K562 (cell line): ENCODE data around the gene THG1L. TPM values are rescaled to one million over a fixed set of nuclear protein-coding genes. Genes with fewer than 3 reads are reported as not detected.

Experiments used
- ATAC-seq: fragments of 200-7000 bp; cut with Tn5 transposase; 3 replicates; pipeline ENCODE4 v1.9.1; 2020; ENCODE audit warnings: moderate library complexity
- BruUV-seq: library from RNA; stranded (reverse); fragments of 400-500 nt; replicated peaks from 2 replicates; lab custom pipeline; 2021; lab: Mats Ljungman, UMichigan
- CTCF ChIA-PET: fragments of 300-600 bp; formaldehyde crosslinking; extraction: SDS; loops from one replicate; lab custom pipeline; 2021; ENCODE audit warnings: low intra/inter-chr PET ratio; lab: Yijun Ruan, JAX
- POLR2A ChIA-PET: fragments of 300-600, 350-650 bp; sonication (Branson Sonifier 250); formaldehyde crosslinking; extraction: SDS; loops from one replicate; lab custom pipeline; 2021; ENCODE audit warnings: antibody characterized with exemption, inconsistent platforms; lab: Yijun Ruan, JAX
- DNase-seq, 4 experiments: peaks; one replicate each; pipeline versions ENCODE4 v3.0.0 to v3.0.0-alpha.2; 2011 to 2018; ENCODE audit warnings: low spot score in 3 of 4, mixed read lengths in 3 of 4; ENCODE audit errors: extremely low read depth in 1 of 4
- FAIRE-seq: peaks from 2 replicates; lab custom pipeline; 2011; peaks lifted over from hg19 to GRCh38; lab: Jason Lieb, UNC
- H2AFZ ChIP-seq: 2 replicates; pipeline ENCODE4 v1.6.0; 2011; ENCODE audit warnings: low read depth, low read length, control low read depth, inconsistent platforms
- H3K27ac ChIP-seq: fragments of 200-600 bp; 3 replicates; pipeline ENCODE4 v1.8.0; 2011; ENCODE audit warnings: low read depth, mild to moderate bottlenecking, control low read depth, inconsistent platforms, low read length, moderate library complexity, mixed read lengths; ENCODE audit errors: extremely low read depth
- H3K27me3 ChIP-seq, 2 experiments: fragments of 300-600 bp in 1 of 2; 2 replicates in 1 of 2; 3 replicates in 1 of 2; pipeline versions ENCODE4 v1.6.0 to v1.8.0; 2011; ENCODE audit warnings: inconsistent platforms in 2 of 2, low read length in 2 of 2, mild to moderate bottlenecking in 1 of 2, mixed read lengths in 1 of 2, moderate library complexity in 1 of 2; ENCODE audit not compliant: control insufficient read depth in 2 of 2, insufficient read depth in 2 of 2
- H3K36me3 ChIP-seq: fragments of 300-600 bp; 3 replicates; pipeline ENCODE4 v1.8.0; 2011; ENCODE audit warnings: mild to moderate bottlenecking, low read length, inconsistent platforms; ENCODE audit not compliant: control insufficient read depth, insufficient read depth
- H3K4me1 ChIP-seq, 2 experiments: fragments of 200-600 bp in 1 of 2; replicated peaks in 1 of 2; 2 replicates in 1 of 2; 3 replicates in 1 of 2; pipeline versions ENCODE4 v1.5.1 to v1.8.0; 2011; ENCODE audit warnings: inconsistent platforms in 2 of 2, low read length in 2 of 2, mild to moderate bottlenecking in 1 of 2, mixed read lengths in 1 of 2, moderate library complexity in 1 of 2; ENCODE audit not compliant: control insufficient read depth in 2 of 2, insufficient read depth in 2 of 2
- H3K4me2 ChIP-seq: 2 replicates; pipeline ENCODE4 v1.6.1; 2011; ENCODE audit warnings: low read length, control low read depth, inconsistent platforms, mixed read lengths; ENCODE audit not compliant: insufficient read depth
- H3K4me3 ChIP-seq: fragments of 200-600 bp; sonication (generic), shearing (Covaris generic); 2 replicates; pipeline ENCODE4 v1.5.1; 2016; ENCODE audit warnings: control low read depth, inconsistent platforms
- H3K79me2 ChIP-seq: fragments of 200-600 bp; 3 replicates; pipeline ENCODE4 v1.8.0; 2011; ENCODE audit warnings: low read length, inconsistent platforms; ENCODE audit not compliant: control insufficient read depth, insufficient read depth
- H3K9ac ChIP-seq, 2 experiments: 2 replicates each; pipeline versions ENCODE4 v1.6.0 to v1.6.1; 2011; ENCODE audit warnings: low read depth in 2 of 2, low read length in 2 of 2, control low read depth in 1 of 2, inconsistent platforms in 1 of 2, mild to moderate bottlenecking in 1 of 2, mixed read lengths in 1 of 2; ENCODE audit not compliant: insufficient read depth in 1 of 2
- H3K9me1 ChIP-seq: one replicate; pipeline ENCODE4 v1.6.0; 2011; ENCODE audit warnings: inconsistent platforms, mild to moderate bottlenecking, low read length, moderate library complexity; ENCODE audit not compliant: control insufficient read depth, insufficient read depth
- H3K9me3 ChIP-seq: replicated peaks from 2 replicates; pipeline ENCODE4 v1.5.1; 2011; ENCODE audit warnings: low read depth, low read length, inconsistent platforms; ENCODE audit not compliant: control insufficient read depth, insufficient read depth
- H4K20me1 ChIP-seq: replicated peaks from 2 replicates; pipeline ENCODE4 v1.6.1; 2011; ENCODE audit warnings: low read length, inconsistent platforms, mixed read lengths; ENCODE audit not compliant: control insufficient read depth, insufficient read depth
- BHLHE40 ChIP-seq: IDR thresholded peaks from 2 replicates; pipeline ENCODE4 v1.6.1; 2011; ENCODE audit warnings: low read length, improper control_type of control experiment
- CTBP1 ChIP-seq: fragments of 450-650 bp; IDR thresholded peaks from 2 replicates; pipeline ENCODE4 v1.6.1; 2016; ENCODE audit warnings: borderline replicate concordance
- GTF2E2 ChIP-seq: fragments of 200-800 bp; sonication (Bioruptor generic); IDR thresholded peaks from 2 replicates; pipeline ENCODE4 v1.6.1; 2016; ENCODE audit warnings: missing genetic modification characterization, missing compliant biosample characterization
- PML ChIP-seq: IDR thresholded peaks from 2 replicates; pipeline ENCODE4 v1.6.1; 2012; ENCODE audit warnings: low read length, inconsistent platforms
- RHOXF2B ChIP-seq: fragments of 250-450 bp; sonication (Bioruptor Pico); conservative IDR thresholded peaks from 2 replicates; pipeline ENCODE4 v1.5.1; 2021
- SNRNP70 ChIP-seq: fragments of 200-400 bp; formaldehyde crosslinking; optimal IDR thresholded peaks from 2 replicates; pipeline ENCODE3; 2017; ENCODE audit warnings: low read depth, low read length
- TCF7L2 ChIP-seq: fragments of 150-350 bp; IDR thresholded peaks from 2 replicates; pipeline ENCODE4 v1.6.1; 2016; ENCODE audit warnings: low read depth, mild to moderate bottlenecking, low read length, moderate library complexity
- ZKSCAN8 ChIP-seq: fragments of 200-800 bp; sonication (Bioruptor generic); IDR thresholded peaks from 2 replicates; pipeline ENCODE4 v1.6.1; 2016; ENCODE audit warnings: missing genetic modification characterization, missing compliant biosample characterization
- WGBS: fragments of 100-300 bp; shearing (Covaris generic); methylation state at CpG from one replicate; pipeline ENCODE4 v1.1.6; 2016; ENCODE audit warnings: low coverage, mixed read lengths; ENCODE audit not compliant: insufficient coverage; ENCODE audit errors: missing lambda C conversion rate; 5-methylcytosine and 5-hydroxymethylcytosine counted together
- in situ Hi-C: fragments of 300-500 bp; cut with MboI; formaldehyde crosslinking; loops from 4 replicates; pipeline ENCODE4 v1.15.0; 2018; ENCODE audit warnings: inconsistent platforms, mixed read lengths
- intact Hi-C: fragments of 100-400 bp; cut with micrococcal nuclease; formaldehyde crosslinking; loops from 2 replicates; pipeline ENCODE4 v1.14.2; 2022
- polyA plus RNA-seq, 8 experiments: library from polyadenylated mRNA; depleted of rRNA in 4 of 8; stranded (reverse) in 5 of 8; unstranded in 3 of 8; fragments of >200 nt; fragmentation: Nextera tagmentation in 2 of 8; fragmentation: Illumina TruSeq in 1 of 8; extraction: Ambion mirVana in 2 of 8; extraction: Trizol in 1 of 8; gene quantifications; 2 replicates each; pipeline versions ENCODE4 v1.2.1 to v1.2.3, GENCODE V29; 2011 to 2014; ENCODE audit warnings: inconsistent platforms in 1 of 8, missing spikeins in 1 of 8
- total RNA-seq, 7 experiments: library from RNA; depleted of rRNA in 6 of 7; stranded (reverse); fragments of >200 nt in 6 of 7; fragmentation: Illumina TruSeq in 2 of 7; extraction: Trizol in 2 of 7; gene quantifications; 2 replicates each; pipeline versions ENCODE4 v1.2.1 to v1.2.3, GENCODE V29; 2011 to 2021; ENCODE audit warnings: low replicate concordance in 1 of 7
- TF ChIP-seq, protein P1 (sequence below): fragments of 250-450 bp; sonication (Bioruptor Pico); IDR thresholded peaks from 2 replicates; pipeline ENCODE4 v1.4.0; 2020; ENCODE audit warnings: borderline replicate concordance
- TF ChIP-seq, protein P2 (sequence below), 2 experiments: fragments of 450-650 bp; IDR thresholded peaks; 2 replicates each; pipeline ENCODE4 v1.6.1; 2016; ENCODE audit warnings: mild to moderate bottlenecking in 2 of 2, borderline replicate concordance in 1 of 2, low read depth in 1 of 2, moderate library complexity in 1 of 2

The THG1L gene
- total and polyA plus RNA-seq, 9 of the 15 experiments (the other 6 are each of a cell fraction or from before 2014, with no cell fraction given), result 21.8 to 40.7 (median 28.0) TPM

DNA sequence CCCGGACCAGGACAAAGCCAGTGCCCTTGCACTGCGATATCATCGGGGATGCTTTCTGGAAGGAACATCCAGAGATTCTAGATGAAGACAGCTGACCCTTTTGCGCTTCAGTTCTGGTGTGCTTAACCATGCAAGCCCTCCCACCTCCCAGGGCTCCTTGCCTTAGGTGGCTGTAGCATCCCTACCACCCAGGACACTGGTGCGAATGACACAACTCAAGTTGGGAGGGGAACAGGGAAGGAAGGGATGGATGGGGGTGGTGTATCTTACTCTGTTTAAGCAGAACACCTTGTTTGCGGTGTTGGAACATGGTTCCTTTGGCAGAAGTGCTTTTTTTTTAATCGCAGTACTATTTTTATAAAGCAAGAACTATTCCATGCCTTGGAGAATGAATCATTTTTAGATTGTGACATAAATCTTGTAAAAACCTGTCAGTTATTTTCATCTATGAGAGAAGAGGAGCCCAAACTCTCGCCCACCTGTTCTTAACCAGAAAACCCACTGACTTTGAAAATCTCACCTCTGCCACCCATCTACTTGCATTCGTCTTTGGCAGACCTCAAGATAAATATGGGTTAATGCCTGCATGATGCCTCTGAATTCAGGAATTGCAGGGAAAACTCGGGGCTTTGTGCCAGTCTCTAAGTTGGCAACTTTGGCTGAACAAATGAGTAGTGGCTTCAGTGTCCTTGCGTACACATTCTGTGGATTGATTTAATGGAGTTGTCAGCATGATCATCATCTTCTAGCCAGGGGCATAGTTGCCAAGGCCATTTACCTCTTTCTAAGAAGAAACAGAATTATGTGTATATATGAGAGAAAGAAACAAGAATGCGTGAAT, 8.4 kb downstream of the THG1L start (continued):
- TF ChIP-seq, protein P1, sequence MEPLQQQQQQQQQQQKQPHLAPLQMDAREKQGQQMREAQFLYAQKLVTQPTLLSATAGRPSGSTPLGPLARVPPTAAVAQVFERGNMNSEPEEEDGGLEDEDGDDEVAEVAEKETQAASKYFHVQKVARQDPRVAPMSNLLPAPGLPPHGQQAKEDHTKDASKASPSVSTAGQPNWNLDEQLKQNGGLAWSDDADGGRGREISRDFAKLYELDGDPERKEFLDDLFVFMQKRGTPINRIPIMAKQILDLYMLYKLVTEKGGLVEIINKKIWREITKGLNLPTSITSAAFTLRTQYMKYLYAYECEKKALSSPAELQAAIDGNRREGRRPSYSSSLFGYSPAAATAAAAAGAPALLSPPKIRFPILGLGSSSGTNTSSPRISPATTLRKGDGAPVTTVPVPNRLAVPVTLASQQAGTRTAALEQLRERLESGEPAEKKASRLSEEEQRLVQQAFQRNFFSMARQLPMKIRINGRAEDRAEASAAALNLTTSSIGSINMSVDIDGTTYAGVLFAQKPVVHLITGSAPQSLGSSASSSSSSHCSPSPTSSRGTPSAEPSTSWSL, result no peak
- TF ChIP-seq SNRNP70 (no peak), ZKSCAN8 (CRISPR knock-in tag) (no peak), GTF2E2 (tag) (no peak)

DNA sequence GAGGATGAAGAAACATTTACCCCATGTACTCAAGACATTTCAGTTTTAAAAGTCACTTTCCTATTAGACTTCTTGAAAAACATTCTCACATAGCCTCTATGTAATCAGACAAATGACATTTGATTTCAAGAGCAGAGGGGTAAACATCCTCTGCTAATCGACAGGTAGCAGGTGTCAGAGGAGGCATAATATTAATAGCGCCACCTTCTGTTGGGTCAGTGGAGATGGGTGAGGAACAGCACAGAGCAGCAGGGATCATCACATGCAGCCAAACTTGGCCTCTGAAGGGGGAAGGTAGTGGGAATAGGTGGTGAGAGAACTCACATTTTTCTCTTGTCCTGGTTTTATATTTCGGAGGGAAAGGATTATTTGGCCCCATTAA, 9.0 kb downstream of the THG1L start:
- no peak overlapping the region for H2AFZ ChIP-seq
- H3K36me3 ChIP-seq, result peaks cover 41% of the 10 kb centered on the region; the same call in 2 of the 3 replicates
- ChIA-PET POLR2A (no interaction called here), CTCF (interaction anchor here (1.0 to 1.2 kb wide), 3 partner anchors 9 to 308 kb away, joined by 3 to 5 read pairs (median 5); partner anchors contain the start of gene THG1L)
- no peak overlapping the region for H3K9ac ChIP-seq
- ATAC-seq (peak; percentile 46), FAIRE-seq (peak; percentile 72), DNase-seq (peak; percentile 24 to 53 (median 39))
- H4K20me1 ChIP-seq, result no peaks in the 10 kb centered on the region
- H3K4me3 ChIP-seq, result no peak overlapping the region
- H3K79me2 ChIP-seq, result peaks cover 9% of the 10 kb centered on the region; the same call in 1 of the 3 replicates
- H3K27ac ChIP-seq, result no peak overlapping the region
- H3K9me1 ChIP-seq, result no peaks in the 10 kb centered on the region
- in situ Hi-C loops (no loop called here), intact Hi-C loops (loop anchor here (5.0 to 10.0 kb wide), 4 partner anchors 263 to 1365 kb away; partner anchors contain the start of gene MED7)
- no peak overlapping the region for H3K4me2 ChIP-seq
- peaks cover 14 to 24% of the 10 kb centered on the region in 2 experiments; a peak in 4 of 5 replicates for H3K4me1 ChIP-seq
- BruUV-seq, result no TSS peak
- H3K27me3 ChIP-seq, result no peaks in the 10 kb centered on the region
- 22% methylated on average over 3 of the region's 3 CpGs for WGBS
- no peaks in the 10 kb centered on the region for H3K9me3 ChIP-seq
- no peak for TF ChIP-seq RHOXF2B
- TF ChIP-seq PML, result no peak
- TF ChIP-seq, protein P2, sequence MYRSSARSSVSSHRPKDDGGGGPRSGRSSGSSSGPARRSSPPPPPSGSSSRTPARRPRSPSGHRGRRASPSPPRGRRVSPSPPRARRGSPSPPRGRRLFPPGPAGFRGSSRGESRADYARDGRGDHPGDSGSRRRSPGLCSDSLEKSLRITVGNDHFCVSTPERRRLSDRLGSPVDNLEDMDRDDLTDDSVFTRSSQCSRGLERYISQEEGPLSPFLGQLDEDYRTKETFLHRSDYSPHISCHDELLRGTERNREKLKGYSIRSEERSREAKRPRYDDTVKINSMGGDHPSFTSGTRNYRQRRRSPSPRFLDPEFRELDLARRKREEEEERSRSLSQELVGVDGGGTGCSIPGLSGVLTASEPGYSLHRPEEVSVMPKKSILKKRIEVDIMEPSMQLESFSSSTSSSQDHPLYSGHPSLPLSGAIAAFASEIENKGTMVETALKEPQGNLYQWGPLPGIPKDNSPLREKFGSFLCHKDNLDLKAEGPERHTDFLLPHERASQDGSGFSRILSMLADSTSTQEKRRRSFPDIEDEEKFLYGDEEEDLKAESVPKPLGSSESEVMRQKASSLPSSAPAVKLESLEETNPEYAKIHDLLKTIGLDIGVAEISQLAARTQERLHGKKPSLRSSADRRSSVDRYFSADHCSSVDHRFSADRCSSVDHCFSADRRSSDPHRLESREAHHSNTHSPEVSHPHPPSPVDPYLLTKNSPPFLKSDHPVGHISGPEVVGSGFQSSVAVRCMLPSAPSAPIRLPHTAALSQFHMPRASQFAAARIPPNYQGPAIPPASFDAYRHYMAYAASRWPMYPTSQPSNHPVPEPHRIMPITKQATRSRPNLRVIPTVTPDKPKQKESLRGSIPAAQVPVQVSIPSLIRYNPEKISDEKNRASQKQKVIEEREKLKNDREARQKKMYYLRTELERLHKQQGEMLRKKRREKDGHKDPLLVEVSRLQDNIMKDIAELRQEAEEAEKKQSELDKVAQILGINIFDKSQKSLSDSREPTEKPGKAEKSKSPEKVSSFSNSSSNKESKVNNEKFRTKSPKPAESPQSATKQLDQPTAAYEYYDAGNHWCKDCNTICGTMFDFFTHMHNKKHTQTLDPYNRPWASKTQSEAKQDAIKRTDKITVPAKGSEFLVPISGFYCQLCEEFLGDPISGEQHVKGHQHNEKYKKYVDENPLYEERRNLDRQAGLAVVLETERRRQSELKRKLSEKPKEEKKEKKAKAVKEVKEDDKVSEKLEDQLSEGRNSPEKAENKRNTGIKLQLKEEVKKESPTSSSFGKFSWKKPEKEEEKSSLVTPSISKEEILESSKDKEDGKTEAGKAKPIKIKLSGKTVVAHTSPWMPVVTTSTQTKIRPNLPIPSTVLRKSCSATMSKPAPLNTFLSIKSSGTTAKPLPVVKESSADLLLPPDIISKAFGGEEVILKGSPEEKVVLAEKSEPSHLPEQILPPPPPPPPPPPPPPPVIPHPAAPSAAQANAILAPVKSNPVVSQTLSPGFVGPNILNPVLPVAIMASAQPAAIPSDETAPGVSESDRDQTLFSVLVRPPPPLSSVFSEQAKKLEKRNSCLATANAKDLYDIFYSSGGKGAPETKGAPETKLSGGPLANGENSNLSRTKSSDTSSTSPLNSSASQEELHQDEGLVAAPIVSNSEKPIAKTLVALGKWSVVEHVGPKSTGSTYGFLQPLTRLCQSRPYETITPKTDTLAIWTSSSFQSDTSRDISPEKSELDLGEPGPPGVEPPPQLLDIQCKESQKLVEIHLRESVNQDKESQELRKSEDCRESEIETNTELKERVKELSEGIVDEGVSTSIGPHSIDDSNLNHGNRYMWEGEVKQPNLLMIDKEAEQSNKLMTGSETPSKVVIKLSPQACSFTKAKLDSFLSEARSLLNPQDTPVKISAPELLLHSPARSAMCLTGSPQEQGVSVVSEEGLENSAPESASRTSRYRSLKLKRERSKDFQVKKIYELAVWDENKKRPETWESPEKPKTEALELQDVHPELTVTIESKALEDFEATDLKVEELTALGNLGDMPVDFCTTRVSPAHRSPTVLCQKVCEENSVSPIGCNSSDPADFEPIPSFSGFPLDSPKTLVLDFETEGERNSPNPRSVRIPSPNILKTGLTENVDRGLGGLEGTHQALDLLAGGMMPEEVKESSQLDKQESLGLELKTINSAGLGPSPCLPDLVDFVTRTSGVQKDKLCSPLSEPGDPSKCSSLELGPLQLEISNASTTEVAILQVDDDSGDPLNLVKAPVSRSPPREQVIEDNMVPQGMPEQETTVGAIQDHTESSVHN (IDR thresholded peaks at IDR 0.05; ENCODE audit: borderline replicate concordance in 1 of 2, low read depth in 1 of 2), result no peak
- no peak for TF ChIP-seq BHLHE40
- no peak for TF ChIP-seq TCF7L2
- TF ChIP-seq CTBP1, result peak; percentile 29; the same call in 1 of the 2 replicates
